Endothelial cell of umbilical vein (primary cell): Measurements from ENCODE around the gene DPYSL4.

Experiments
- EZH2 ChIP-seq: IDR thresholded peaks from 2 replicates; pipeline ENCODE4 v1.6.1; 2012; ENCODE audit warnings: borderline replicate concordance, low read depth, mild to moderate bottlenecking, moderate library complexity, low read length, inconsistent platforms; ENCODE audit not compliant: severe bottlenecking
- FOS ChIP-seq: IDR thresholded peaks from 2 replicates; pipeline ENCODE4 v1.6.1; 2011; ENCODE audit warnings: mild to moderate bottlenecking, low read length, moderate library complexity, borderline replicate concordance; ENCODE audit not compliant: insufficient read depth
- GATA2 ChIP-seq: IDR thresholded peaks from 2 replicates; pipeline ENCODE4 v1.7.0; 2011; ENCODE audit warnings: low read depth, mild to moderate bottlenecking, moderate library complexity, mixed read lengths, low read length; ENCODE audit not compliant: insufficient read length, insufficient read depth
- JUN ChIP-seq: IDR thresholded peaks from 2 replicates; pipeline ENCODE4 v1.6.1; 2011; ENCODE audit warnings: borderline replicate concordance, low read depth; ENCODE audit not compliant: insufficient read length, insufficient read depth
- MYC ChIP-seq: IDR thresholded peaks from one replicate; pipeline ENCODE4 v1.6.1; 2011; ENCODE audit warnings: mild to moderate bottlenecking, low read depth, low read length
- POLR2A ChIP-seq: IDR thresholded peaks from 2 replicates; pipeline ENCODE4 v1.6.1; 2012; ENCODE audit warnings: low read depth, mild to moderate bottlenecking, control low read depth, low read length
- POLR2AphosphoS5 ChIP-seq: IDR thresholded peaks from 2 replicates; pipeline ENCODE4 v1.6.1; 2012; ENCODE audit warnings: low read depth, mild to moderate bottlenecking, control low read depth, low read length, moderate library complexity; ENCODE audit not compliant: insufficient read depth
- TF ChIP-seq, protein P1 (sequence below), 2 donors: IDR thresholded peaks; 1 replicate in 1 of 2; 2 replicates in 1 of 2; pipeline ENCODE4 v1.5.1; 2011; ENCODE audit warnings: low read length in 2 of 2, mild to moderate bottlenecking in 2 of 2, moderate library complexity in 2 of 2, control low read depth in 1 of 2, inconsistent platforms in 1 of 2, low read depth in 1 of 2; ENCODE audit not compliant: insufficient read depth in 1 of 2; ENCODE audit errors: extremely low read depth in 1 of 2
- TF ChIP-seq, protein P2 (sequence below): IDR thresholded peaks from 2 replicates; pipeline ENCODE4 v1.6.1; 2011; ENCODE audit not compliant: insufficient read depth, insufficient read length

DNA sequence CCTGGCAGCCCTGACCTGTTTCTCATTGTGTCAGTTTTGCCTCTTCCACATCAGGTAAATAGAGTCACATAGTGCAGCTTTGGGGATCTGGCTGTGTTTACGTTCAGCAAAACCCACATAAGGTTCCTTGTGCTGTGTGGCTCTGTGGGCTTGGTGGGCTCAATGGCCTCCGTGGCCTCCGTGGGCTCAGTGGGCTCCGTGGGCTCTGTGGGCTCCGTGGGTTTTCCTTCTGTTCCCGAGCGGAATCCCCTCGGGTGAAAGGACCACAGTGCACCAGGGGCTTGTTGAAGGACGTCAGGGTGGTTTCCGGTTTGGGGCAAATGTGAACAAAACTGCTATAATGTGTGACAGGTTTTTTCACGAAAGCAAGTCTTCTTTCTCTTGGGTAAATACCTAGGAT is 12.5 kb upstream of the DPYSL4 start:
- TF ChIP-seq POLR2AphosphoS5 (no peak), POLR2A (no peak), GATA2 (no peak), EZH2 (no peak), MYC (no peak), JUN (no peak), FOS (no peak)
- TF ChIP-seq, protein P1, sequence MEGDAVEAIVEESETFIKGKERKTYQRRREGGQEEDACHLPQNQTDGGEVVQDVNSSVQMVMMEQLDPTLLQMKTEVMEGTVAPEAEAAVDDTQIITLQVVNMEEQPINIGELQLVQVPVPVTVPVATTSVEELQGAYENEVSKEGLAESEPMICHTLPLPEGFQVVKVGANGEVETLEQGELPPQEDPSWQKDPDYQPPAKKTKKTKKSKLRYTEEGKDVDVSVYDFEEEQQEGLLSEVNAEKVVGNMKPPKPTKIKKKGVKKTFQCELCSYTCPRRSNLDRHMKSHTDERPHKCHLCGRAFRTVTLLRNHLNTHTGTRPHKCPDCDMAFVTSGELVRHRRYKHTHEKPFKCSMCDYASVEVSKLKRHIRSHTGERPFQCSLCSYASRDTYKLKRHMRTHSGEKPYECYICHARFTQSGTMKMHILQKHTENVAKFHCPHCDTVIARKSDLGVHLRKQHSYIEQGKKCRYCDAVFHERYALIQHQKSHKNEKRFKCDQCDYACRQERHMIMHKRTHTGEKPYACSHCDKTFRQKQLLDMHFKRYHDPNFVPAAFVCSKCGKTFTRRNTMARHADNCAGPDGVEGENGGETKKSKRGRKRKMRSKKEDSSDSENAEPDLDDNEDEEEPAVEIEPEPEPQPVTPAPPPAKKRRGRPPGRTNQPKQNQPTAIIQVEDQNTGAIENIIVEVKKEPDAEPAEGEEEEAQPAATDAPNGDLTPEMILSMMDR (IDR thresholded peaks at IDR 0.05; ENCODE audit: extremely low read depth in 1 of 2, insufficient read depth in 1 of 2, low read depth in 1 of 2, low read length in 2 of 2) = no peak
- TF ChIP-seq, protein P2, sequence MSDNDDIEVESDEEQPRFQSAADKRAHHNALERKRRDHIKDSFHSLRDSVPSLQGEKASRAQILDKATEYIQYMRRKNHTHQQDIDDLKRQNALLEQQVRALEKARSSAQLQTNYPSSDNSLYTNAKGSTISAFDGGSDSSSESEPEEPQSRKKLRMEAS = no peak
